Fibroblast of lung (primary cell): ENCODE measurements around the gene ITFG2. TPM values are rescaled to one million over a fixed set of nuclear protein-coding genes. Genes with fewer than 3 reads are reported as not detected.

Experiments used
- DNase-seq, 2 donors: peaks; one replicate each; pipeline versions ENCODE4 v3.0.0 to v3.0.0-alpha.2; 2010; ENCODE audit warnings: low read depth in 2 of 2
- H2AFZ ChIP-seq: 2 replicates; pipeline ENCODE4 v1.5.1; 2012; ENCODE audit warnings: low read length, control low read depth, inconsistent platforms
- H3K27ac ChIP-seq: 2 replicates; pipeline ENCODE4 v1.5.1; 2011; ENCODE audit warnings: low read length, control low read depth; ENCODE audit not compliant: insufficient read depth
- H3K27me3 ChIP-seq: 2 replicates; pipeline ENCODE4 v1.5.1; 2011; ENCODE audit warnings: mild to moderate bottlenecking, low read length; ENCODE audit not compliant: control insufficient read depth, insufficient read depth
- H3K36me3 ChIP-seq: 2 replicates; pipeline ENCODE4 v1.5.1; 2011; ENCODE audit warnings: low read length; ENCODE audit not compliant: control insufficient read depth, insufficient read depth
- H3K4me1 ChIP-seq: 2 replicates; pipeline ENCODE4 v1.5.1; 2011; ENCODE audit warnings: low read length; ENCODE audit not compliant: control insufficient read depth, insufficient read depth; ENCODE audit errors: extremely low read depth
- H3K4me2 ChIP-seq: 2 replicates; pipeline ENCODE4 v1.5.1; 2011; ENCODE audit warnings: low read length, control low read depth; ENCODE audit not compliant: insufficient read depth; ENCODE audit errors: extremely low read depth
- H3K4me3 ChIP-seq, 4 experiments: fragments of 200-600 bp in 1 of 4; sonication (generic) in 1 of 4; replicated peaks in 1 of 4; 2 replicates each; pipeline ENCODE4 v1.5.1; 2011 to 2016; ENCODE audit warnings: low read length in 4 of 4, low read depth in 3 of 4, mild to moderate bottlenecking in 3 of 4, control low read depth in 2 of 4, inconsistent platforms in 1 of 4, mixed read lengths in 1 of 4; ENCODE audit not compliant: insufficient read depth in 1 of 4; ENCODE audit errors: control extremely low read depth in 1 of 4
- H3K79me2 ChIP-seq: 2 replicates; pipeline ENCODE4 v1.5.1; 2012; ENCODE audit warnings: mild to moderate bottlenecking, low read length, inconsistent platforms; ENCODE audit not compliant: control insufficient read depth, insufficient read depth
- H3K9ac ChIP-seq: 2 replicates; pipeline ENCODE4 v1.5.1; 2011; ENCODE audit warnings: mild to moderate bottlenecking, low read length, control low read depth; ENCODE audit not compliant: insufficient read depth
- H3K9me3 ChIP-seq: 2 replicates; pipeline ENCODE4 v1.5.1; 2012; ENCODE audit warnings: low read depth, low read length; ENCODE audit not compliant: control insufficient read depth, insufficient read depth
- H4K20me1 ChIP-seq: 2 replicates; pipeline ENCODE4 v1.5.1; 2011; ENCODE audit warnings: low read length; ENCODE audit not compliant: control insufficient read depth, insufficient read depth; ENCODE audit errors: extremely low read depth
- EZH2 ChIP-seq: IDR thresholded peaks from 2 replicates; pipeline ENCODE4 v1.5.1; 2012; ENCODE audit warnings: low read length, control low read depth, mild to moderate bottlenecking; ENCODE audit errors: missing control alignments
- polyA plus RNA-seq, 2 donors: library from polyadenylated mRNA; depleted of rRNA in 1 of 2; stranded (reverse) in 1 of 2; unstranded in 1 of 2; fragments of >200 nt; gene quantifications; 2 replicates each; pipeline ENCODE4 v1.2.1, GENCODE V29; 2011 to 2012; ENCODE audit warnings: missing spikeins in 1 of 2
- total RNA-seq: library from RNA; depleted of rRNA; stranded (reverse); fragments of >200 nt; gene quantifications from 2 replicates; pipeline ENCODE4 v1.2.1, GENCODE V29; 2014
- TF ChIP-seq, protein P1 (sequence below), 2 donors: IDR thresholded peaks in 1 of 2; conservative IDR thresholded peaks in 1 of 2; 1 replicate in 1 of 2; 2 replicates in 1 of 2; pipeline ENCODE4 v1.5.1; 2011 to 2012; ENCODE audit warnings: low read length in 2 of 2, control low read depth in 1 of 2, inconsistent platforms in 1 of 2, low read depth in 1 of 2, mild to moderate bottlenecking in 1 of 2

Gene ITFG2
- total and polyA plus RNA-seq, 2 donors (not counting 1 experiment from before 2014, with no cell fraction given), result 13.5 to 18.2 TPM

DNA sequence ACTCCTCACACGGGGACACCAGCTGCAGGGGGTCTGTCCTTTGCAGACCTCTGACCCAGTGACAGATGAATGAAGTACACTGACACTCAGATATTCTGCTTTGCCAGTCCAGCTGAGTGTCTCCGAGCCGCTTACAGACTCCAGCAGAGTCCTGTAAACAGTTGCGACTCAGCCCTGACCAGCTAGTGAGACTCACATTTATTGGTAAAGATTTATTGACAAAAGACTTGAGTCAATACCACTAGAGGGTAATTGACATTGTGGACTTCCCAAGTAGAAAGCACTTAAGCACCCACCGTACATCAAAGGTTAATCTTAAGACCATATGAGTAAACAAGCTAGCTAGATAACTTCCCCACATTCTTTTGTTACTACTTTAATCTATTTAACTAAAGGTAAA is 27.5 kb upstream of the ITFG2 start:
- DNase-seq, result no peak
- no peak overlapping the region for H3K4me3 ChIP-seq

DNA sequence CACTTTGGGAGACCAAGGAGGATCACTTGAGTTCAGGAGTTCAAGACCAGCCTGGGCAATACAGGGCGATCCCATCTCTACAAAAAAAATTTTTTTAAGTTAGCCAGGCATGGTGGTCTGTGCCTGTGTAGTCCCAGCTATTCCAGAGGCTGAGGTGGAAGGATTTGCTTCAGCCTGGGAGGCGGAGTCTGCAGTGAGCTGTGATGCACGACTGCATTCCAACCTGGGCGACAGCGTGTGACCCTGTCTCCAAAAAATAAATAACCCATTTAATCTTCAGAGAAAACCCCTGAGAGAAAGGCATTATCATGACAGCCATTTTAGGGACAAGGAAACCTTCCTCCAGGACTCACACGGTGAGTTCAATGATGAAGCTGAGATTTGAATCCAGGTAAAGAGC is 21.4 kb upstream of the ITFG2 start:
- Histone ChIP-seq H4K20me1 (no peaks in the 10 kb centered on the region), H3K9me3 (no peaks in the 10 kb centered on the region), H3K4me3 (no peak overlapping the region), H3K79me2 (peaks cover 3% of the 10 kb centered on the region), H3K9ac (no peak overlapping the region), H2AFZ (no peak overlapping the region), H3K4me2 (no peak overlapping the region), H3K36me3 (no peaks in the 10 kb centered on the region), H3K27ac (no peak overlapping the region), H3K4me1 (no peaks in the 10 kb centered on the region), H3K27me3 (peaks cover 3% of the 10 kb centered on the region)
- TF ChIP-seq, protein P1, sequence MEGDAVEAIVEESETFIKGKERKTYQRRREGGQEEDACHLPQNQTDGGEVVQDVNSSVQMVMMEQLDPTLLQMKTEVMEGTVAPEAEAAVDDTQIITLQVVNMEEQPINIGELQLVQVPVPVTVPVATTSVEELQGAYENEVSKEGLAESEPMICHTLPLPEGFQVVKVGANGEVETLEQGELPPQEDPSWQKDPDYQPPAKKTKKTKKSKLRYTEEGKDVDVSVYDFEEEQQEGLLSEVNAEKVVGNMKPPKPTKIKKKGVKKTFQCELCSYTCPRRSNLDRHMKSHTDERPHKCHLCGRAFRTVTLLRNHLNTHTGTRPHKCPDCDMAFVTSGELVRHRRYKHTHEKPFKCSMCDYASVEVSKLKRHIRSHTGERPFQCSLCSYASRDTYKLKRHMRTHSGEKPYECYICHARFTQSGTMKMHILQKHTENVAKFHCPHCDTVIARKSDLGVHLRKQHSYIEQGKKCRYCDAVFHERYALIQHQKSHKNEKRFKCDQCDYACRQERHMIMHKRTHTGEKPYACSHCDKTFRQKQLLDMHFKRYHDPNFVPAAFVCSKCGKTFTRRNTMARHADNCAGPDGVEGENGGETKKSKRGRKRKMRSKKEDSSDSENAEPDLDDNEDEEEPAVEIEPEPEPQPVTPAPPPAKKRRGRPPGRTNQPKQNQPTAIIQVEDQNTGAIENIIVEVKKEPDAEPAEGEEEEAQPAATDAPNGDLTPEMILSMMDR (conservative IDR thresholded peaks at IDR 0.05 in 1 of 2, IDR thresholded peaks at IDR 0.05 in 1 of 2; ENCODE audit: low read depth in 1 of 2, low read length in 2 of 2), result no peak
- TF ChIP-seq EZH2, result no peak
- no peak for DNase-seq

More for the DNA sequence above, 27.5 kb upstream of the ITFG2 start:
- TF ChIP-seq, protein P1 (conservative IDR thresholded peaks at IDR 0.05 in 1 of 2, IDR thresholded peaks at IDR 0.05 in 1 of 2; ENCODE audit: low read depth in 1 of 2, low read length in 2 of 2), result no peak
- no peak for TF ChIP-seq EZH2
- Histone ChIP-seq H3K9me3 (no peaks in the 10 kb centered on the region), H3K79me2 (no peaks in the 10 kb centered on the region), H3K4me2 (no peak overlapping the region), H3K4me1 (no peaks in the 10 kb centered on the region), H3K9ac (no peak overlapping the region), H2AFZ (no peak overlapping the region), H4K20me1 (no peaks in the 10 kb centered on the region), H3K27me3 (peaks cover 15% of the 10 kb centered on the region), H3K27ac (no peak overlapping the region), H3K36me3 (no peaks in the 10 kb centered on the region)

DNA sequence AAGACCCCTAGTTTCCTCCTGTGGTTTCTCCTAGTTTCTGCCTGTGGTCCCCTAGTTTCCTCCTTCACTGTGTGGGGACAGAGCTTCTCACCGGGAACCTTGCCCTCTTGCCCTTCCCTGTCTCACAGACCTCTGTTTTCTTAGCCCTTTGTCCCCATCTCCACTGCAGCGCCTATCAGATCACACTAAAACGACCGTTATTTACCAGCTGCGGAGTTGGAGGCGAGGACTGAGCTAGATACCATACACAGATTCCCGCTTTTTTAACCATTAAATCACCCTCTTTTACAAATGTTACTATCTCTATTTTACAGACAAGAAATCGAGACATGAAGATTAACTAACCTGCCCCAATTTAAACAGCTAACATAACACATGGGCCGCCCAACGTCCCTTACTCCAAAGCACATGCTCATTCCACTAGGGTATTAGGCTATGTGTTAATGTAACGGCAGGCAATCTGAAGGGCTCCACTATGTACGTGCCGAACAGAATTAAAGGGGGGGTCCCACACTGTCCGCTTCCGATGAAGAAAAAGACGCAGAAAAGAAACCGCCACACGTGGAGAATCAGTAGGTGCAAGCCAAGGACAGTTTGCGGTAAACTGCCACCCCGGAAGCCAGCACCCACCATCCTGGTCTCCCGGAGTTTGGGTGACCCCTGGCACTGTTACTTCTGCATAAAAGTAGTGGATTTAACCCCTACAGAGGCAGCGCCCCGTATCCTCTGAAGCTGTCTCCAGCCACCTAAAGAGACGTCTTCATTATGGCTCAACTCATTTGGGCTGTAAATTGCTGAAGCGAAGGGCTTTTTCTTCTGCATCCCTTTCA is 19.6 kb upstream of the ITFG2 start:
- peaks cover 19% of the 10 kb centered on the region for H3K79me2 ChIP-seq
- peaks cover 3% of the 10 kb centered on the region for H3K27me3 ChIP-seq
- TF ChIP-seq, protein P1 (conservative IDR thresholded peaks at IDR 0.05 in 1 of 2, IDR thresholded peaks at IDR 0.05 in 1 of 2; ENCODE audit: low read depth in 1 of 2, low read length in 2 of 2), result no peak
- TF ChIP-seq EZH2, result no peak
- no peak overlapping the region for H3K27ac ChIP-seq
- H3K36me3 ChIP-seq, result peaks cover 6% of the 10 kb centered on the region
- H3K4me3 ChIP-seq, result no peak overlapping the region
- H3K4me2 ChIP-seq, result no peak overlapping the region
- no peak overlapping the region for H3K9ac ChIP-seq
- DNase-seq, result no peak
- H3K4me1 ChIP-seq, result peaks cover 2% of the 10 kb centered on the region
- H2AFZ ChIP-seq, result no peak overlapping the region
- no peaks in the 10 kb centered on the region for H3K9me3 ChIP-seq
- no peaks in the 10 kb centered on the region for H4K20me1 ChIP-seq
